HG03095 (cell line): ENCODE measurements around the gene TRMT112.
"Not testable (repeated sequence)": the region's sequence is repeated elsewhere in the genome, so short reads cannot be mapped to it uniquely, and the experiment has no call there.

Experiments
- ATAC-seq: cut with Tn5 transposase; IDR thresholded peaks from one replicate; pipeline ENCODE4 v1.9.1; 2021; ENCODE audit warnings: moderate library complexity; ENCODE audit not compliant: unreplicated experiment

The TRMT112 gene

GRCh38 chr11:64313491-64314145 lies 3.7 kb downstream of the TRMT112 start:
- ATAC-seq = no peak

- no peak for ATAC-seq
Measured at GRCh38 chr11:64312947-64313346, 4.4 kb downstream of the TRMT112 start.

GRCh38 chr11:64307795-64308194 lies 9.6 kb downstream of the TRMT112 start:
- not testable (repeated sequence) for ATAC-seq

GRCh38 chr11:64306876-64307622 lies 10.3 kb downstream of the TRMT112 start:
- ATAC-seq = no peak

- ATAC-seq = no peak
Measured at GRCh38 chr11:64306563-64306875, 10.8 kb downstream of the TRMT112 start.

- ATAC-seq = peak; percentile 24
Measured at GRCh38 chr11:64305691-64306562, 11.4 kb downstream of the TRMT112 start.

GRCh38 chr11:64305075-64305690 lies 12.2 kb downstream of the TRMT112 start, which contains the start of gene ESRRA:
TSS of gene ESRRA (plus strand) at chr11:64305524. CDS start at chr11:64307180, 1,656 bp downstream.
- peak; percentile 59 for ATAC-seq

- peak; percentile 13 for ATAC-seq
Measured at GRCh38 chr11:64304316-64305072, 12.9 kb downstream of the TRMT112 start.

GRCh38 chr11:64304032-64304315 lies 13.4 kb downstream of the TRMT112 start:
- no peak for ATAC-seq

- ATAC-seq = no peak
Measured at GRCh38 chr11:64303109-64304031, 14.0 kb downstream of the TRMT112 start.

- ATAC-seq = no peak
Measured at GRCh38 chr11:64299847-64300648, 17.3 kb downstream of the TRMT112 start, which contains the start of gene CATSPERZ. TSS of gene CATSPERZ (plus strand) at chr11:64300358. CDS start at chr11:64300411, 53 bp downstream.

GRCh38 chr11:64298966-64299846 lies 18.2 kb downstream of the TRMT112 start:
- no peak for ATAC-seq

- ATAC-seq = no peak
Measured at GRCh38 chr11:64297699-64298358, 19.5 kb downstream of the TRMT112 start.

- ATAC-seq = no peak
Measured at GRCh38 chr11:64296830-64297698, 20.3 kb downstream of the TRMT112 start.

- no peak for ATAC-seq
Measured at GRCh38 chr11:64296236-64296635, 21.1 kb downstream of the TRMT112 start.

- ATAC-seq = no peak
Measured at GRCh38 chr11:64295760-64296159, 21.6 kb downstream of the TRMT112 start.
